GM10266 (cell line): Measurements from ENCODE around the gene CUL3.

ENCODE experiments used
- DNase-seq: peaks from one replicate; pipeline ENCODE4 v3.0.0; 2012; ENCODE audit errors: extremely low spot score
- TF ChIP-seq, protein P1 (sequence below): IDR thresholded peaks from 2 replicates; pipeline ENCODE4 v1.5.1; 2012; ENCODE audit warnings: mild to moderate bottlenecking, low read depth; ENCODE audit not compliant: control insufficient read depth, insufficient read depth; ENCODE audit errors: missing control alignments

CUL3 gene

DNA sequence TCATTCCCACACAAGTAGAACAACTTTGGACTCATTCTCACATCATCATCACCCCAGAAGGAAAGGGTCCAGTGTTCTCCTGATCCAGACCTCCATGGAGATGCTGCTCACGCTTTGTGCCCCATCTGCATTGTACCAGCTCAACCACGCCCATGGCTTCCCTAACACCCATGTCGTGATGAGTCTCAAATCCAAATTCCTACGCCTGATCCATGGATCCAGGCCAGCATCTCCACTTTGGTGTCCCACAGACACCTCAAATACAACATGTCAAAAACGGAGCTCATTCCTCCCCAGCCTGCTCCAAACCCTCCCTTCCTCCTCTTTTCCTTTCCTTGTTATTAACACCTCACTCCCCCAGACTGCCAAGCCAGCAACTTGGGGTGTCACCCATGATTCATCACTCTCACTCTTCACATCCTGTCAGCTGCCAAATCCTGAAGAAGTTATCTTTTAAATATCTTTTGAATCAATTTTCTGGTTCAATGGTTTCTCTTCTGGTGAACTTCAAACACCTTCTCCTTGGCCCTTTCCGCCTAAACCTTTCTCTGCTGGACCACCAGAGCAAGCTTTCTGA is 153.1 kb downstream of the CUL3 start:
- TF ChIP-seq, protein P1, sequence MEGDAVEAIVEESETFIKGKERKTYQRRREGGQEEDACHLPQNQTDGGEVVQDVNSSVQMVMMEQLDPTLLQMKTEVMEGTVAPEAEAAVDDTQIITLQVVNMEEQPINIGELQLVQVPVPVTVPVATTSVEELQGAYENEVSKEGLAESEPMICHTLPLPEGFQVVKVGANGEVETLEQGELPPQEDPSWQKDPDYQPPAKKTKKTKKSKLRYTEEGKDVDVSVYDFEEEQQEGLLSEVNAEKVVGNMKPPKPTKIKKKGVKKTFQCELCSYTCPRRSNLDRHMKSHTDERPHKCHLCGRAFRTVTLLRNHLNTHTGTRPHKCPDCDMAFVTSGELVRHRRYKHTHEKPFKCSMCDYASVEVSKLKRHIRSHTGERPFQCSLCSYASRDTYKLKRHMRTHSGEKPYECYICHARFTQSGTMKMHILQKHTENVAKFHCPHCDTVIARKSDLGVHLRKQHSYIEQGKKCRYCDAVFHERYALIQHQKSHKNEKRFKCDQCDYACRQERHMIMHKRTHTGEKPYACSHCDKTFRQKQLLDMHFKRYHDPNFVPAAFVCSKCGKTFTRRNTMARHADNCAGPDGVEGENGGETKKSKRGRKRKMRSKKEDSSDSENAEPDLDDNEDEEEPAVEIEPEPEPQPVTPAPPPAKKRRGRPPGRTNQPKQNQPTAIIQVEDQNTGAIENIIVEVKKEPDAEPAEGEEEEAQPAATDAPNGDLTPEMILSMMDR: no peak
- DNase-seq: no peak

DNA sequence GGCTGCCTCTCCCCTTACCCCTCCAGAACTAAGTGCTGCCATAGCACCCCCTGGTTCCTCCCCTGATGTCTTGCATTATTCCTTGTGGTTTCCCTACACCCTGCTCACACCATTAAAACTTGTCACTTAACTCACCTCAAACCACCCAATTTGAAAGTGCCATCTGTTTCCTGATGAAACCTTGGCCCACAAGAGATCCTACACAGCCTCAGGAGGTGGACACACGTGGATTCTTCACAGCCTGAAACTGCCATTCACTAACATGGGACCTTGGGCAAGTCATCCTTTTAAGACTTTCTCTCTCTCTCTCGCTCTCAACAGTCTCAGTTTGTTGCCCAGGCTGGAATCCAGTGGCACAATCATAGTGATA is 155.7 kb downstream of the CUL3 start:
- TF ChIP-seq, protein P1: no peak
- DNase-seq: no peak

DNA sequence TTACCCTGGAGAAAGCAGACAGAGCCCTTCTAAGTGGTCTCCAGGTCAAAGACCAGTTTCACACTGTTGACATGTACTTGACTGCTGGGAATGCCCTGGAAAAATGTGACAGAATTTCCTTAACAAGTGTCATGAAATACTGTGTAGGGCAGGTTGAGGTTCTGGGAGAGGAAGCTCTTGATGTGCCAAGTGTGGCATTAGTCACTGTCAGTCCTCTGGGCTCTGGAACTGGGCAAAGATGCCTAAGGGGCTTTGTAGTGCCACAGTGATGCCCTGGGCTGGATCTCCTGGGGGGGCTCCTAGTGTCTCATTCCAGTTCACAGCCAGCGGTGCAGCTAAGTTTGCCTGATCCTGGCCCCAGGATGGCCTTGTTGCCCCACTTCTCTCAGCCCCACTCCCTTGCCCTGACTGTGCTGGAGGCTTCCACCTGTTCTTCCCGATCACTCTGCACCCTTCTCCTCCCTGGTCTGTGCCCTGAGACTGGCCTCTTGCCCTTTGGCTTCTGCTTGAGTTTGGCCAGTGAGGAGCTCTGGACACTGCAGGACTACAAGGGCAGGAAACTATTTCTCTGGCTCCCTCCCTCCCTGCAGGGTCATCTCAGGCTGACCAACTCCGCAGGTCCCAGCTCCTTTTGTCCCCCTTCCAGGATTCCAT is 156.2 kb downstream of the CUL3 start:
- no peak for DNase-seq
- TF ChIP-seq, protein P1: no peak

DNA sequence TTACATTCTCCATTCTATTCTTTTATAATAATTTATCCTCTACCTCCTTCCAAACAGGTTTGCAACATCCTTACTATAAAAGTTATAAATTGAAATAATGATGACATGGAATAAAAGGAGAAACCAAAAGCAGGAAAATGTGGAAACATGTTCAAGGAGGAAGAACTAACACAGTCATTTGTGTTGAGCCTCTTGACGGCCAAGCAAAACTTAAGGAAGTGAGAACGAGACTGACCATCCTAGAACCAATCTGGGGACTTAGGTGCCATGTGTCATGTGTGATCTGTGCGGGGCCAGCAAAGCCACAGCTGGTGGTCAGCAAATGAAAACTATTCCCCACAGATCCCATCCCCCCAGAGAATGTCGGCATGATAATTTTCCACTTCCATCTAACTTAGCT is 157.7 kb downstream of the CUL3 start:
- no peak for DNase-seq
- TF ChIP-seq, protein P1: no peak

DNA sequence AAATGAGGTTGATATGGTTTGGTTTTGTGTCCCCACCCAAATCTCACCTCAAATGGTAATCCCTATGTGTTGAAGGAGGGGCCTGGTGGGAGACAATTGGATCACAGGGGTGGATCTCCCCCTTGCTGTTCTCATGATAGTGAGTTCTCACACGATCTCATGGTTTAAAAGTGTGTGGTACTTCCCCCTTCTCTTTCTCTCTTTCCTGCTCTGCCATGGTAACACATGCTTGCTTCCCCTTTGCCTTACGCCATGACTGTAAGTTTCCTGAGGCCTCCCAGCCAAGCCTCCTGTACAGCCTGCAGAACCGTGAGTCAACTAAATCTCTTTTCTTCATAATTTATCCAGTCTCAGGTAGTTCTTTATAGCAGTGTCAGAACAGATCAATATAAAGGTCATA is 158.5 kb downstream of the CUL3 start:
- TF ChIP-seq, protein P1: no peak
- DNase-seq: no peak

DNA sequence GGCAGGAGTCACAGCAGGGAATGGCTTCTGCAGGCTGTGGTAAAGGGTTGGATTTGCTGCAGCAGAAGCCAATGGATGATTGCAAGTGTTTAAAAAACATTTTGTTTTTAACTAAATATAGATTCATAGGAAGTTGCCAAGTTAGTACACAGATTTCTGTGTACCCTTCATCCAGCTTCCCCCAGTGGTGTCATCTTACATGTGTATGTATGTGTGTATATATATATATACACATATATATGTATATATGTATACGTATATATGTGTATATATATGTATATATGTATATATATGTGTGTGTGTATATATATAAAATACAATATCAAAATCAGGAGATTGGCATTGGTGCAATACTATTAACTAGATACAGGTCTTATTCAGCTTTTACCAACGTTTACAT is 164.1 kb downstream of the CUL3 start:
- TF ChIP-seq, protein P1: no peak
- no peak for DNase-seq
